ENCODE measurements around the gene GOLPH3.

GOLPH3 gene

DNA sequence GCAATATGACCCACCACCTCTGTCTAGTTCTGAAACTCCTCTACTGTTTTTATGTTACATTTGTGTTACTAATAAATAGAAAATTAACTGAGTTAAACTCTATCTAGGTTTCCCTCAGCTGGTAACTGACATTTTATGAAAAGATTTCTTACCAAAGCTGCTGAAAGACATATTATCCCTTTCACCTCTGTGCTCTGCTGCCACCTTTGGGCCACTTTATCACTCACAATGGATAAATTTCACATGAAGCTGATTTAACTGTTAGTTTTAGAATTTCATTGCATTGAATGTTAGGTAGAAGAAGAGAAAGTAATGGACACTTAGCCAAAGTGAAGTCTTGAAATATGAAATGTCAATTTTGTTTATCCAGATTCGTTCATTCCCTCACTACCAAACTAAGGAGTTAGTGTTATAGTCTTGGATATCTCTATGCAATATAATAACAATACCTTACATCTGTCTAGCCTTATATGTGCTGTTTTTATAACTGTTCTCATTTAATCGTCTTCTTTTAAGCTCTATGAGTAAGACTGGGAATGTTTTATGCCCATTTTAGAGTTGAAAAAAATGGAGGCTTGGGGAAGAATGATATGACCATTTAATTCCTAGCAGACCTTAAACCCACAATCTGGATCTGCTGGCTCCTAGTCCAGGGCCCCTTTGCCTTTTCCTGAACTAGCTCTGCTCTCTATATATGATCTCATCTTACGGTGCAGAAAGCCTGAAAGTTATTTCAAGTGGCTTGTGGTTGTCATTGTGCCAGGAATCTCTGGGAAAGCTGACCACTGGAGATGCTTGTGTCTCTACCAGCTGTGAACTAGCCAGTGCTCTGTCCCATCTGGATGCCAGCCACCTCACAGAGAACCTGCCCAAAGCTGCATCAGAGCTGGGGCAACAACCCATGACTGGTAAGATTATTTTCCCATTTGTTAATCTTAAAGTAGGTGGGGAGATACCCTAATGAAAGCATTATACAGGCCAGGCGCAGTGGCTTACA, 97.1 kb downstream of the GOLPH3 start:
- FAIRE-seq (no peak), DNase-seq (ENCODE audit: insufficient read length) (no peak)
- no peak for TF ChIP-seq POLR2A (IDR thresholded peaks at IDR 0.05; ENCODE audit: low read depth, low read length)
- no peak for TF ChIP-seq POLR2AphosphoS5 (IDR thresholded peaks at IDR 0.05; ENCODE audit: low read depth, low read length)
- TF ChIP-seq TAF1 (IDR thresholded peaks at IDR 0.05; ENCODE audit: borderline replicate concordance, low read depth, low read length): no peak
